ENCODE data around the gene KAT8.
A peak's percentile ranks its signal among the peaks of the same experiment; 100 is the strongest.
"Not testable (repeated sequence)": the region's sequence is repeated elsewhere in the genome, so short reads cannot be mapped to it uniquely, and the experiment has no call there.

KAT8 gene

GRCh38 chr16:31135535-31136286, 18.2 kb downstream of the KAT8 start, which contains the start of gene PRSS8:
TSS of gene PRSS8 (minus strand) at chr16:31135727. CDS start at chr16:31135498, 229 bp downstream.
- peaks cover 80% of the 10 kb centered on the region for H3K4me1 Mint-ChIP-seq (ENCODE audit: low read depth)
- peak within 1 kb of the TSS; percentile 81 for H3K27ac Mint-ChIP-seq
- H3K9me3 Mint-ChIP-seq = no peaks in the 10 kb centered on the region
- peaks cover 41% of the 10 kb centered on the region for H3K36me3 Mint-ChIP-seq (ENCODE audit: low read depth)
- H3K27me3 Mint-ChIP-seq = no peaks in the 10 kb centered on the region
- intact Hi-C loops (cut with micrococcal nuclease) = no loop called here
- H3K4me3 Mint-ChIP-seq = no peak within 1 kb of the TSS

GRCh38 chr16:31136287-31136662, 18.8 kb downstream of the KAT8 start:
- peaks cover 39% of the 10 kb centered on the region for H3K36me3 Mint-ChIP-seq (ENCODE audit: low read depth)
- peaks cover 78% of the 10 kb centered on the region for H3K4me1 Mint-ChIP-seq (ENCODE audit: low read depth)
- no peak overlapping the region for H3K27ac Mint-ChIP-seq
- no peaks in the 10 kb centered on the region for H3K9me3 Mint-ChIP-seq
- no peak overlapping the region for H3K4me3 Mint-ChIP-seq
- intact Hi-C loops (cut with micrococcal nuclease) = no loop called here
- H3K27me3 Mint-ChIP-seq = no peaks in the 10 kb centered on the region

GRCh38 chr16:31136822-31137499, 19.5 kb downstream of the KAT8 start:
- H3K27me3 Mint-ChIP-seq; intact Hi-C loops (cut with micrococcal nuclease); H3K4me3 Mint-ChIP-seq; H3K9me3 Mint-ChIP-seq: not testable (repeated sequence)
- H3K4me1 Mint-ChIP-seq (ENCODE audit: low read depth) = peaks cover 78% of the 10 kb centered on the region
- peaks cover 38% of the 10 kb centered on the region for H3K36me3 Mint-ChIP-seq (ENCODE audit: low read depth)
- peak overlapping the region; percentile 48 for H3K27ac Mint-ChIP-seq

GRCh38 chr16:31138621-31139578, 21.4 kb downstream of the KAT8 start:
- peaks cover 71% of the 10 kb centered on the region for H3K4me1 Mint-ChIP-seq (ENCODE audit: low read depth)
- H3K36me3 Mint-ChIP-seq (ENCODE audit: low read depth) = peaks cover 27% of the 10 kb centered on the region
- no peaks in the 10 kb centered on the region for H3K9me3 Mint-ChIP-seq
- H3K27me3 Mint-ChIP-seq = no peaks in the 10 kb centered on the region
- H3K27ac Mint-ChIP-seq = peak overlapping the region; percentile 48
- intact Hi-C loops (cut with micrococcal nuclease) = no loop called here
- H3K4me3 Mint-ChIP-seq = no peak overlapping the region

- H3K9me3 Mint-ChIP-seq, H3K27me3 Mint-ChIP-seq: not testable (repeated sequence)
- peaks cover 44% of the 10 kb centered on the region for H3K36me3 Mint-ChIP-seq (ENCODE audit: low read depth)
- peaks cover 61% of the 10 kb centered on the region for H3K4me1 Mint-ChIP-seq (ENCODE audit: low read depth)
- peak overlapping the region; percentile 65 for H3K4me3 Mint-ChIP-seq
- peak overlapping the region; percentile 89 for H3K27ac Mint-ChIP-seq
- intact Hi-C loops (cut with micrococcal nuclease) = loop anchor here (5.0 kb wide), 1 partner anchor 34 kb away; the partner anchor contains the start of gene BCKDK
Observed at GRCh38 chr16:31141071-31141469, 23.6 kb downstream of the KAT8 start.

GRCh38 chr16:31141489-31142108, 24.1 kb downstream of the KAT8 start:
- peaks cover 50% of the 10 kb centered on the region for H3K36me3 Mint-ChIP-seq (ENCODE audit: low read depth)
- H3K27ac Mint-ChIP-seq = peak overlapping the region; percentile 89
- H3K27me3 Mint-ChIP-seq = no peaks in the 10 kb centered on the region
- intact Hi-C loops (cut with micrococcal nuclease) = loop anchor here (1.0 to 5.0 kb wide), 3 partner anchors 23 to 67 kb away; partner anchors contain the start of genes BCKDK, ZNF646 and ZNF668
- H3K9me3 Mint-ChIP-seq = no peaks in the 10 kb centered on the region
- H3K4me1 Mint-ChIP-seq (ENCODE audit: low read depth) = peaks cover 64% of the 10 kb centered on the region
- peak overlapping the region; percentile 65 for H3K4me3 Mint-ChIP-seq

- Mint-ChIP-seq H3K27me3 (no peaks in the 10 kb centered on the region), H3K4me1 (ENCODE audit: low read depth) (peaks cover 66% of the 10 kb centered on the region), H3K4me3 (peak overlapping the region; percentile 65), H3K9me3 (no peaks in the 10 kb centered on the region), H3K27ac (peak overlapping the region; percentile 89), H3K36me3 (ENCODE audit: low read depth) (peaks cover 53% of the 10 kb centered on the region)
- intact Hi-C loops (cut with micrococcal nuclease) = loop anchor here (1.0 to 5.0 kb wide), 3 partner anchors 24 to 68 kb away; partner anchors contain the start of genes BCKDK, ZNF646 and ZNF668
Observed at GRCh38 chr16:31142109-31143010, 24.9 kb downstream of the KAT8 start.

- Mint-ChIP-seq H3K27ac (peak overlapping the region; percentile 89), H3K4me1 (ENCODE audit: low read depth) (peaks cover 72% of the 10 kb centered on the region), H3K27me3 (no peaks in the 10 kb centered on the region), H3K4me3 (peak overlapping the region; percentile 39), H3K9me3 (no peaks in the 10 kb centered on the region), H3K36me3 (ENCODE audit: low read depth) (peaks cover 61% of the 10 kb centered on the region)
- intact Hi-C loops (cut with micrococcal nuclease) = loop anchor here (5.0 kb wide), 1 partner anchor 36 kb away; the partner anchor contains the start of gene BCKDK
Observed at GRCh38 chr16:31143011-31143693, 25.7 kb downstream of the KAT8 start.

GRCh38 chr16:31143694-31144148, 26.3 kb downstream of the KAT8 start:
- Mint-ChIP-seq H3K27me3 (no peaks in the 10 kb centered on the region), H3K9me3 (no peaks in the 10 kb centered on the region), H3K27ac (peak overlapping the region; percentile 89), H3K4me3 (peak overlapping the region; percentile 39), H3K36me3 (ENCODE audit: low read depth) (peaks cover 62% of the 10 kb centered on the region), H3K4me1 (ENCODE audit: low read depth) (peaks cover 72% of the 10 kb centered on the region)
- intact Hi-C loops (cut with micrococcal nuclease) = loop anchor here (5.0 kb wide), 1 partner anchor 36 kb away; the partner anchor contains the start of gene BCKDK

- Mint-ChIP-seq H3K27ac (peak overlapping the region; percentile 89), H3K36me3 (ENCODE audit: low read depth) (peaks cover 62% of the 10 kb centered on the region), H3K4me1 (ENCODE audit: low read depth) (peaks cover 73% of the 10 kb centered on the region)
- not testable (repeated sequence) for H3K27me3 Mint-ChIP-seq, H3K4me3 Mint-ChIP-seq, H3K9me3 Mint-ChIP-seq
- intact Hi-C loops (cut with micrococcal nuclease) = loop anchor here (5.0 kb wide), 1 partner anchor 37 kb away; the partner anchor contains the start of gene BCKDK
Observed at GRCh38 chr16:31144418-31144817, 27.0 kb downstream of the KAT8 start.

GRCh38 chr16:31145398-31145990, 28.0 kb downstream of the KAT8 start:
- peaks cover 55% of the 10 kb centered on the region for H3K36me3 Mint-ChIP-seq (ENCODE audit: low read depth)
- no peaks in the 10 kb centered on the region for H3K27me3 Mint-ChIP-seq
- no peak overlapping the region for H3K4me3 Mint-ChIP-seq
- H3K9me3 Mint-ChIP-seq = no peaks in the 10 kb centered on the region
- H3K4me1 Mint-ChIP-seq (ENCODE audit: low read depth) = peaks cover 77% of the 10 kb centered on the region
- intact Hi-C loops (cut with micrococcal nuclease) = no loop called here
- no peak overlapping the region for H3K27ac Mint-ChIP-seq
